ENCODE measurements around the gene PRKCH.

Gene PRKCH

GRCh38 chr14:61537563-61538463 lies 216.4 kb downstream of the PRKCH start:
- ATAC-seq (ENCODE audit: insufficient read depth, low read depth) (peak; percentile 32; the same call in 2 of the 3 replicates), DNase-seq (no peak)
- H3K4me1 ChIP-seq (ENCODE audit: insufficient read depth, low read length): no peaks in the 10 kb centered on the region
- H3K27me3 ChIP-seq (ENCODE audit: insufficient read depth, low read length, poor library complexity): no peaks in the 10 kb centered on the region
- TF ChIP-seq EZH2 (IDR thresholded peaks at IDR 0.05; ENCODE audit: borderline replicate concordance, low read depth, low read length, severe bottlenecking) (no peak), CTCF (IDR thresholded peaks at IDR 0.05; ENCODE audit: borderline replicate concordance, extremely low read depth, low read length, poor library complexity, severe bottlenecking) (no peak)
- peaks cover 96% of the 10 kb centered on the region for H3K36me3 ChIP-seq (ENCODE audit: insufficient read depth, low read length)
- no peak overlapping the region for H3K4me3 ChIP-seq (ENCODE audit: low read depth in 1 of 2, low read length in 2 of 2)
- H3K9me3 ChIP-seq (ENCODE audit: insufficient read depth, low read length, severe bottlenecking): no peaks in the 10 kb centered on the region
- peak overlapping the region; percentile 37; the same call in 1 of the 2 replicates for H3K27ac ChIP-seq (ENCODE audit: low read length)
- peaks cover 6% of the 10 kb centered on the region; the same call in 1 of the 2 replicates for H4K20me1 ChIP-seq (ENCODE audit: insufficient read depth, low read length)
- H3K4me2 ChIP-seq (ENCODE audit: insufficient read depth, low read length): no peak overlapping the region
- no peak overlapping the region for H3K9ac ChIP-seq (ENCODE audit: low read depth, low read length)
- no peak overlapping the region for H2AFZ ChIP-seq (ENCODE audit: low read depth, low read length)
- H3K79me2 ChIP-seq (ENCODE audit: insufficient read depth, low read length): no peaks in the 10 kb centered on the region

GRCh38 chr14:61538464-61539022 lies 217.2 kb downstream of the PRKCH start:
- ATAC-seq (ENCODE audit: insufficient read depth, low read depth): no peak
- no peak for DNase-seq
- peaks cover 6% of the 10 kb centered on the region; the same call in 1 of the 2 replicates for H4K20me1 ChIP-seq (ENCODE audit: insufficient read depth, low read length)
- no peak for TF ChIP-seq EZH2 (IDR thresholded peaks at IDR 0.05; ENCODE audit: borderline replicate concordance, low read depth, low read length, severe bottlenecking)
- TF ChIP-seq CTCF (IDR thresholded peaks at IDR 0.05; ENCODE audit: borderline replicate concordance, extremely low read depth, low read length, poor library complexity, severe bottlenecking): no peak
- H3K9me3 ChIP-seq (ENCODE audit: insufficient read depth, low read length, severe bottlenecking): no peaks in the 10 kb centered on the region
- H3K9ac ChIP-seq (ENCODE audit: low read depth, low read length): no peak overlapping the region
- peaks cover 96% of the 10 kb centered on the region for H3K36me3 ChIP-seq (ENCODE audit: insufficient read depth, low read length)
- H3K4me3 ChIP-seq (ENCODE audit: low read depth in 1 of 2, low read length in 2 of 2): no peak overlapping the region
- H3K27me3 ChIP-seq (ENCODE audit: insufficient read depth, low read length, poor library complexity): no peaks in the 10 kb centered on the region
- no peak overlapping the region for H3K4me2 ChIP-seq (ENCODE audit: insufficient read depth, low read length)
- no peaks in the 10 kb centered on the region for H3K79me2 ChIP-seq (ENCODE audit: insufficient read depth, low read length)
- H3K4me1 ChIP-seq (ENCODE audit: insufficient read depth, low read length): no peaks in the 10 kb centered on the region
- 0 out of 2 replicates have a peak overlapping the region, but pooled peaks have one; percentile 37 for H3K27ac ChIP-seq (ENCODE audit: low read length)
- no peak overlapping the region for H2AFZ ChIP-seq (ENCODE audit: low read depth, low read length)

GRCh38 chr14:61539631-61540030 lies 218.3 kb downstream of the PRKCH start:
- no peak overlapping the region for H3K27ac ChIP-seq (ENCODE audit: low read length)
- peaks cover 96% of the 10 kb centered on the region for H3K36me3 ChIP-seq (ENCODE audit: insufficient read depth, low read length)
- DNase-seq (no peak), ATAC-seq (ENCODE audit: insufficient read depth, low read depth) (no peak)
- no peak overlapping the region for H3K4me2 ChIP-seq (ENCODE audit: insufficient read depth, low read length)
- H3K4me3 ChIP-seq (ENCODE audit: low read depth in 1 of 2, low read length in 2 of 2): no peak overlapping the region
- no peak overlapping the region for H3K9ac ChIP-seq (ENCODE audit: low read depth, low read length)
- TF ChIP-seq EZH2 (IDR thresholded peaks at IDR 0.05; ENCODE audit: borderline replicate concordance, low read depth, low read length, severe bottlenecking) (no peak), CTCF (IDR thresholded peaks at IDR 0.05; ENCODE audit: borderline replicate concordance, extremely low read depth, low read length, poor library complexity, severe bottlenecking) (no peak)
- H3K79me2 ChIP-seq (ENCODE audit: insufficient read depth, low read length): no peaks in the 10 kb centered on the region
- no peaks in the 10 kb centered on the region for H3K9me3 ChIP-seq (ENCODE audit: insufficient read depth, low read length, severe bottlenecking)
- no peaks in the 10 kb centered on the region for H3K4me1 ChIP-seq (ENCODE audit: insufficient read depth, low read length)
- H3K27me3 ChIP-seq (ENCODE audit: insufficient read depth, low read length, poor library complexity): no peaks in the 10 kb centered on the region
- H4K20me1 ChIP-seq (ENCODE audit: insufficient read depth, low read length): peaks cover 6% of the 10 kb centered on the region; the same call in 1 of the 2 replicates
- H2AFZ ChIP-seq (ENCODE audit: low read depth, low read length): no peak overlapping the region
